ENCODE results near the gene OR8H3. TPM values are rescaled to one million over a fixed set of nuclear protein-coding genes. Genes with fewer than 3 reads are reported as not detected.

The OR8H3 gene
- not detected for total RNA-seq (2013)
- not detected for polyA plus RNA-seq
- polyA minus RNA-seq, result not detected in 2 replicates
- 0 reads per million in 11 experiments for total RNA-seq

- H2AFZ ChIP-seq (ENCODE audit: insufficient read depth, low read depth, low read length, poor library complexity, severe bottlenecking), result no peak within 1 kb of the TSS
- no peak for TF ChIP-seq CTCF (IDR thresholded peaks at IDR 0.05)
- H3K4me1 ChIP-seq (ENCODE audit: control insufficient read depth in 1 of 2, insufficient read depth in 2 of 2, low read length in 2 of 2), result no peaks in the 10 kb centered on the region
- H3K4me3 Mint-ChIP-seq, result no peak within 1 kb of the TSS
- no peaks in the 10 kb centered on the region for H3K79me2 ChIP-seq (ENCODE audit: insufficient read depth, low read length)
- H3K27me3 ChIP-seq (ENCODE audit: control insufficient read depth in 2 of 2, insufficient read depth in 2 of 2, low read length in 2 of 2), result no peaks in the 10 kb centered on the region
- H3K4me2 ChIP-seq (replicated peaks; ENCODE audit: extremely low read depth, low read length, poor library complexity, severe bottlenecking), result no peak within 1 kb of the TSS
- H3K27ac Mint-ChIP-seq, result no peak within 1 kb of the TSS
- no peaks in the 10 kb centered on the region for H3K36me3 Mint-ChIP-seq
- peaks cover 0 to 2% (median 0%) of the 10 kb centered on the region in 3 donors for H3K27me3 Mint-ChIP-seq (ENCODE audit: low read depth in 3 of 3)
- intact Hi-C loops (cut with micrococcal nuclease), result no loop called here
- no peak within 1 kb of the TSS for H3K4me3 ChIP-seq (replicated peaks in 1 of 3; ENCODE audit: low read depth in 2 of 3, low read length in 3 of 3)
- no peaks in the 10 kb centered on the region for H4K20me1 ChIP-seq (ENCODE audit: insufficient read depth, low read length)
- 90% methylated on average over 2 of the region's 6 CpGs for WGBS (ENCODE audit: insufficient coverage)
- H3K4me1 Mint-ChIP-seq, result no peaks in the 10 kb centered on the region
- no peak within 1 kb of the TSS for H3K9ac ChIP-seq (ENCODE audit: insufficient read depth, low read length, poor library complexity, severe bottlenecking)
- no peak within 1 kb of the TSS for H3K27ac ChIP-seq (ENCODE audit: low read depth in 1 of 2, low read length in 2 of 2)
- H3K36me3 ChIP-seq (replicated peaks in 1 of 2; ENCODE audit: control insufficient read depth in 1 of 2, insufficient read depth in 2 of 2, low read length in 2 of 2), result no peaks in the 10 kb centered on the region
- DNase-seq, result no peak
- H3K9me3 ChIP-seq (replicated peaks in 1 of 2; ENCODE audit: control insufficient read depth in 1 of 2, insufficient read depth in 1 of 2, low read length in 2 of 2), result peaks cover 0 to 11% of the 10 kb centered on the region in 2 donors
- peaks cover 0 to 8% (median 0%) of the 10 kb centered on the region in 7 donors for H3K9me3 Mint-ChIP-seq
These were observed at the start of gene OR8H3 for GRCh38 chr11:56122073-56122472. OR8H3 (plus strand) TSS chr11:56122373; CDS start chr11:56122373, 0 bp downstream.

GRCh38 chr11:56089697-56090096 is 32.5 kb upstream of the OR8H3 start:
- intact Hi-C loops (cut with micrococcal nuclease), result no loop called here
- no peak overlapping the region for H2AFZ ChIP-seq (ENCODE audit: insufficient read depth, low read depth, low read length, poor library complexity, severe bottlenecking)
- Mint-ChIP-seq H3K4me1 (no peaks in the 10 kb centered on the region), H3K36me3 (no peaks in the 10 kb centered on the region), H3K9me3 (peaks cover 0 to 3% (median 0%) of the 10 kb centered on the region in 7 donors), H3K4me3 (no peak overlapping the region), H3K27me3 (ENCODE audit: low read depth in 3 of 3) (no peaks in the 10 kb centered on the region), H3K27ac (no peak overlapping the region)
- no peaks in the 10 kb centered on the region for H3K27me3 ChIP-seq (ENCODE audit: control insufficient read depth in 2 of 2, insufficient read depth in 2 of 2, low read length in 2 of 2)
- TF ChIP-seq CTCF (IDR thresholded peaks at IDR 0.05), result no peak
- no CpG with 5 or more reads among the region's 3 CpGs for WGBS (ENCODE audit: insufficient coverage)
- no peak overlapping the region for H3K4me2 ChIP-seq (replicated peaks; ENCODE audit: extremely low read depth, low read length, poor library complexity, severe bottlenecking)
- H4K20me1 ChIP-seq (ENCODE audit: insufficient read depth, low read length), result no peaks in the 10 kb centered on the region
- H3K79me2 ChIP-seq (ENCODE audit: insufficient read depth, low read length), result no peaks in the 10 kb centered on the region
- H3K27ac ChIP-seq (ENCODE audit: low read depth in 1 of 2, low read length in 2 of 2), result no peak overlapping the region
- no peak overlapping the region for H3K4me3 ChIP-seq (replicated peaks in 1 of 3; ENCODE audit: low read depth in 2 of 3, low read length in 3 of 3)
- H3K36me3 ChIP-seq (replicated peaks in 1 of 2; ENCODE audit: control insufficient read depth in 1 of 2, insufficient read depth in 2 of 2, low read length in 2 of 2), result no peaks in the 10 kb centered on the region
- peaks cover 0 to 4% of the 10 kb centered on the region in 2 donors for H3K9me3 ChIP-seq (replicated peaks in 1 of 2; ENCODE audit: control insufficient read depth in 1 of 2, insufficient read depth in 1 of 2, low read length in 2 of 2)
- DNase-seq, result no peak
- H3K4me1 ChIP-seq (ENCODE audit: control insufficient read depth in 1 of 2, insufficient read depth in 2 of 2, low read length in 2 of 2), result no peaks in the 10 kb centered on the region
- no peak overlapping the region for H3K9ac ChIP-seq (ENCODE audit: insufficient read depth, low read length, poor library complexity, severe bottlenecking)
